ENCODE measurements around the gene MCFD2. TPM values are rescaled to one million over a fixed set of nuclear protein-coding genes. Genes with fewer than 3 reads are reported as not detected.
A peak's percentile ranks its signal among the peaks of the same experiment; 100 is the strongest.

MCFD2 gene
- total RNA-seq, 1 donor from 2014 or later, result 89.4 TPM

DNA sequence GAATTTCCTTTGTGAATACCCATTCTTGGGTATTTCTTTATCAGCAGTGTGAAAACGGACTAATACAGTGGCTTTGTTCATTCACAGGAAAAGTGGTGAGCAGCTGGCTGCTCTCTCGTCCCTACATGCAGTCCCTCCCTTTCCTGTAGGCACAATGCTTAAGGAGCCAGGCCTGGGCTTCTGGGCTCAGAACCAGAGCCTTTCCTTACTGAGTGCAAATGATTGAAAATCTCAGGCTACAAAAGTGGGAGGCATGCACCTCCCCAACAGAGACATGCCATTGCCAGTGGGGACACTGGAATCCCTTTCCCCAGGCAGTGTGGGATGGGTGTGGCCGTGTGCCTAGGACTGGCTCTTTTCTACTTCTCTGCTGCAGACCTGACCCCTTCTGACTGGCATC lies 61.3 kb downstream of the MCFD2 start:
- TF ChIP-seq POLR2A (IDR thresholded peaks at IDR 0.05), result no peak
- peak in 1 of 2 donors; percentile 16 for TF ChIP-seq POLR2AphosphoS5 (IDR thresholded peaks at IDR 0.05; ENCODE audit: insufficient read depth in 1 of 2, low read depth in 1 of 2)
- Histone ChIP-seq H3K36me3 (no peaks in the 10 kb centered on the region), H3K4me3 (no peak overlapping the region), H3K9me3 (no peaks in the 10 kb centered on the region), H3K27me3 (no peaks in the 10 kb centered on the region), H3K27ac (peak overlapping the region; percentile 86), H3K4me1 (peaks cover 56% of the 10 kb centered on the region)
- DNase-seq (ENCODE audit: extremely low spot score in 2 of 2), result no peak
- intact Hi-C loops (cut with DNase I), result no loop called here

DNA sequence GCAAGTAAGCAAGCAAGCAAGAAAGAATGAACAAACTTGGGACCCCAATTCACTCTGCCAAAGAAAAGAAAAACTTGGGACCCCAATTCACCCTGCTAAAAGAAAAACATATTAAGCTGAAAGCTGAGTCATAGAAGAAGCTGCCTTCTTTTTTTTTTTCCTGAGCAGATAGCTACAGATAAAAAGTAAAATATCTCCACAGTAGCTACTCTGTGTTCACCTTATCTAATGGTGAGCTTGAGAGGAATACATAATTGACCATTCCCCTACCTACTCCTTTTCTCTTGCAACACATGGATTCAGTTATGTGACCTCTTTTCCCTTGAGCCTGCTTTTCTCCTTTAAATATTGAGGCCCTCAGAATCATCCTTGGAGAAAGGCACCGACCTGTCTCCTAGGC lies 63.0 kb downstream of the MCFD2 start:
- TF ChIP-seq POLR2AphosphoS5 (IDR thresholded peaks at IDR 0.05; ENCODE audit: insufficient read depth in 1 of 2, low read depth in 1 of 2) (no peak), POLR2A (IDR thresholded peaks at IDR 0.05) (no peak)
- TF ChIP-seq, protein P1, sequence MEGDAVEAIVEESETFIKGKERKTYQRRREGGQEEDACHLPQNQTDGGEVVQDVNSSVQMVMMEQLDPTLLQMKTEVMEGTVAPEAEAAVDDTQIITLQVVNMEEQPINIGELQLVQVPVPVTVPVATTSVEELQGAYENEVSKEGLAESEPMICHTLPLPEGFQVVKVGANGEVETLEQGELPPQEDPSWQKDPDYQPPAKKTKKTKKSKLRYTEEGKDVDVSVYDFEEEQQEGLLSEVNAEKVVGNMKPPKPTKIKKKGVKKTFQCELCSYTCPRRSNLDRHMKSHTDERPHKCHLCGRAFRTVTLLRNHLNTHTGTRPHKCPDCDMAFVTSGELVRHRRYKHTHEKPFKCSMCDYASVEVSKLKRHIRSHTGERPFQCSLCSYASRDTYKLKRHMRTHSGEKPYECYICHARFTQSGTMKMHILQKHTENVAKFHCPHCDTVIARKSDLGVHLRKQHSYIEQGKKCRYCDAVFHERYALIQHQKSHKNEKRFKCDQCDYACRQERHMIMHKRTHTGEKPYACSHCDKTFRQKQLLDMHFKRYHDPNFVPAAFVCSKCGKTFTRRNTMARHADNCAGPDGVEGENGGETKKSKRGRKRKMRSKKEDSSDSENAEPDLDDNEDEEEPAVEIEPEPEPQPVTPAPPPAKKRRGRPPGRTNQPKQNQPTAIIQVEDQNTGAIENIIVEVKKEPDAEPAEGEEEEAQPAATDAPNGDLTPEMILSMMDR (IDR thresholded peaks at IDR 0.05), result no peak
- no peak overlapping the region for H3K27ac ChIP-seq
- peaks cover 60% of the 10 kb centered on the region for H3K4me1 ChIP-seq
- H3K4me3 ChIP-seq, result no peak overlapping the region
- H3K27me3 ChIP-seq, result no peaks in the 10 kb centered on the region
- intact Hi-C loops (cut with DNase I), result no loop called here
- no peak for DNase-seq (ENCODE audit: extremely low spot score in 2 of 2)
- H3K9me3 ChIP-seq, result no peaks in the 10 kb centered on the region
- no peaks in the 10 kb centered on the region for H3K36me3 ChIP-seq

DNA sequence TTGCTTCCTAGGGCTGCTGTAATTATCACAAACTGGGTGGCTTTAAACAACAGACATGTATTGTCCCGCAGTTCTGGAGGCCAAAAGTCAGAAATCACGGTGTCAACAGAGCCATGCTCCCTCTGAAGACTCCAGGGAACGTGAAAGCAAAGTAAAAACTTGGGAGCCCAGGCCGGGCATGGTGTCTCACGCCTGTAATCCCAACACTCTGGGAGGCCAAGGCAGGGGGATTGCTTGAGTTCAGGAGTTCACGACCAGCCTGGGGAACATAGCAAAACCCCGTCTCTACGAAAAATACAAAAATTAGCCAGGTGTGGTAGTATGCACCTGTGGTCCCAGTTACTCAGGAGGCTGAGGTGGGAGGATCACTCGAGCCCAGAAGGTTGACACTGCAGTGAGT lies 63.5 kb downstream of the MCFD2 start:
- no peaks in the 10 kb centered on the region for H3K9me3 ChIP-seq
- TF ChIP-seq POLR2AphosphoS5 (IDR thresholded peaks at IDR 0.05; ENCODE audit: insufficient read depth in 1 of 2, low read depth in 1 of 2) (no peak), POLR2A (IDR thresholded peaks at IDR 0.05) (no peak)
- TF ChIP-seq, protein P1 (IDR thresholded peaks at IDR 0.05), result no peak
- no peaks in the 10 kb centered on the region for H3K27me3 ChIP-seq
- H3K36me3 ChIP-seq, result no peaks in the 10 kb centered on the region
- peaks cover 64% of the 10 kb centered on the region for H3K4me1 ChIP-seq
- intact Hi-C loops (cut with DNase I), result no loop called here
- H3K27ac ChIP-seq, result no peak overlapping the region
- no peak overlapping the region for H3K4me3 ChIP-seq
- no peak for DNase-seq (ENCODE audit: extremely low spot score in 2 of 2)

Small RNA genes within 50 kb of the gene (small RNA-seq; reads per million reads assigned to genes)
- gene AC093732.2, result not detected

Other genes starting within 250 kb of the MCFD2 start
- gene SOCS5, start 216.5 kb downstream of the MCFD2 start, total RNA-seq, result 26.0 TPM
- gene TTC7A, start 25.4 kb upstream of the MCFD2 start, total RNA-seq, result 38.8 TPM
- gene STPG4, start 239.5 kb upstream of the MCFD2 start, total RNA-seq, result 2.9 TPM

Data from vagina (tissue), 2 donors.